GM23338 (cell line): ENCODE data around the gene OR52B6. TPM values are rescaled to one million over a fixed set of nuclear protein-coding genes. Genes with fewer than 3 reads are reported as not detected.

Experiments used
- ATAC-seq: fragments of 200-7000 bp; cut with Tn5 transposase; 3 replicates; pipeline ENCODE4 v1.9.1; 2020
- DNase-seq: peaks from one replicate; pipeline ENCODE4 v3.0.0-alpha.2; 2015; ENCODE audit warnings: low spot score
- H2AFZ ChIP-seq: fragments of 200-600 bp; sonication (generic); 2 replicates; pipeline ENCODE4 v1.8.0; 2016; ENCODE audit warnings: antibody characterized with exemption, mild to moderate bottlenecking, moderate library complexity
- H3F3A ChIP-seq: fragments of 200-600 bp; sonication (generic); replicated peaks from 2 replicates; pipeline ENCODE4 v1.8.0; 2017; ENCODE audit warnings: antibody characterized with exemption, mixed run types, low read depth
- H3K27ac ChIP-seq: fragments of 200-600 bp; sonication (generic); 2 replicates; pipeline ENCODE4 v1.6.1; 2016; ENCODE audit warnings: low read depth
- H3K27me3 ChIP-seq: fragments of 200-600 bp; sonication (generic); 2 replicates; pipeline ENCODE4 v1.8.0; 2016; ENCODE audit warnings: mild to moderate bottlenecking, mixed run types, moderate library complexity; ENCODE audit not compliant: insufficient read depth
- H3K36me3 ChIP-seq: fragments of 200-600 bp; sonication (generic); 2 replicates; pipeline ENCODE4 v1.8.0; 2016; ENCODE audit warnings: mild to moderate bottlenecking; ENCODE audit not compliant: insufficient read depth
- H3K4me1 ChIP-seq: fragments of 200-600 bp; sonication (generic); 2 replicates; pipeline ENCODE4 v1.8.0; 2016; ENCODE audit warnings: mild to moderate bottlenecking, moderate library complexity; ENCODE audit not compliant: insufficient read depth
- H3K4me2 ChIP-seq: fragments of 200-600 bp; sonication (generic); 2 replicates; pipeline ENCODE4 v1.7.1; 2017; ENCODE audit warnings: mixed run types
- H3K4me3 ChIP-seq: fragments of 200-600 bp; sonication (generic); 2 replicates; pipeline ENCODE4 v1.6.1; 2016; ENCODE audit warnings: mixed run types
- H3K79me2 ChIP-seq: fragments of 200-600 bp; sonication (generic); replicated peaks from 2 replicates; pipeline ENCODE4 v1.8.0; 2017; ENCODE audit warnings: mild to moderate bottlenecking; ENCODE audit not compliant: insufficient read depth
- H3K9me2 ChIP-seq: fragments of 200-600 bp; sonication (generic); 2 replicates; pipeline ENCODE4 v1.8.0; 2017; ENCODE audit not compliant: insufficient read depth
- H4K20me1 ChIP-seq: fragments of 200-600 bp; sonication (generic); replicated peaks from 2 replicates; pipeline ENCODE4 v1.8.0; 2017; ENCODE audit warnings: mild to moderate bottlenecking; ENCODE audit not compliant: insufficient read depth
- H3K27ac Mint-ChIP-seq: 2 replicates; pipeline ENCODE4 v1.8.0; 2020; ENCODE audit warnings: inconsistent platforms, mild to moderate bottlenecking, moderate library complexity, mixed read lengths
- H3K27me3 Mint-ChIP-seq: 3 replicates; pipeline ENCODE4 v1.8.0; 2022; ENCODE audit warnings: low read depth, mild to moderate bottlenecking, moderate library complexity, mixed read lengths, inconsistent platforms; ENCODE audit not compliant: insufficient read depth, poor library complexity
- H3K36me3 Mint-ChIP-seq: 3 replicates; pipeline ENCODE4 v1.8.0; 2021; ENCODE audit warnings: low read depth, mild to moderate bottlenecking, inconsistent platforms, moderate library complexity, mixed read lengths
- H3K4me1 Mint-ChIP-seq: 3 replicates; pipeline ENCODE4 v1.8.0; 2020; ENCODE audit warnings: mild to moderate bottlenecking, inconsistent platforms, mixed read lengths
- H3K4me3 Mint-ChIP-seq: 3 replicates; pipeline ENCODE4 v1.8.0; 2021; ENCODE audit warnings: moderate library complexity, mild to moderate bottlenecking, inconsistent platforms, mixed read lengths
- H3K9me3 Mint-ChIP-seq: 3 replicates; pipeline ENCODE4 v1.8.0; 2020; ENCODE audit warnings: moderate library complexity, mild to moderate bottlenecking, inconsistent platforms, mixed read lengths
- CREB1 ChIP-seq: fragments of 250-450 bp; sonication (Bioruptor Pico); IDR thresholded peaks from 2 replicates; pipeline ENCODE4 v1.5.0; 2020; ENCODE audit warnings: low read depth, mild to moderate bottlenecking, moderate library complexity
- CTCF ChIP-seq, 2 experiments: fragments of 200-600 bp in 1 of 2; sonication (generic) in 1 of 2; conservative IDR thresholded peaks; 2 replicates each; pipeline versions ENCODE4 v1.5.1 to v1.6.1; 2016 to 2017; ENCODE audit warnings: antibody characterized with exemption in 2 of 2, low read depth in 2 of 2, mild to moderate bottlenecking in 2 of 2, moderate library complexity in 1 of 2
- ETS1 ChIP-seq: IDR thresholded peaks from 2 replicates; pipeline ENCODE4 v1.6.1; 2016; ENCODE audit warnings: antibody characterized with exemption
- EZH2phosphoT487 ChIP-seq: fragments of 200-600 bp; sonication (generic); IDR thresholded peaks from one replicate; pipeline ENCODE4 v1.8.1; 2018; ENCODE audit warnings: antibody characterized with exemption; ENCODE audit not compliant: unreplicated experiment
- JUNB ChIP-seq: IDR thresholded peaks from one replicate; pipeline ENCODE4 v1.6.1; 2016; ENCODE audit warnings: antibody characterized with exemption; ENCODE audit not compliant: unreplicated experiment
- NANOG ChIP-seq: IDR thresholded peaks from 2 replicates; pipeline ENCODE4 v1.6.1; 2016; ENCODE audit warnings: antibody characterized with exemption, borderline replicate concordance
- REST ChIP-seq: IDR thresholded peaks from one replicate; pipeline ENCODE4 v1.6.1; 2018; ENCODE audit warnings: antibody characterized with exemption; ENCODE audit not compliant: unreplicated experiment
- STAT1 ChIP-seq: IDR thresholded peaks from one replicate; pipeline ENCODE4 v1.6.1; 2016; ENCODE audit warnings: antibody characterized with exemption; ENCODE audit not compliant: unreplicated experiment
- ZNF331 ChIP-seq: fragments of 250-450 bp; sonication (Bioruptor Pico); IDR thresholded peaks from 2 replicates; pipeline ENCODE4 v1.5.0; 2020; ENCODE audit warnings: low read depth, mild to moderate bottlenecking, moderate library complexity
- ZNF462 ChIP-seq: fragments of 250-450 bp; sonication (Bioruptor Pico); IDR thresholded peaks from 2 replicates; pipeline ENCODE4 v1.5.0; 2020; ENCODE audit warnings: mild to moderate bottlenecking, moderate library complexity
- polyA plus RNA-seq: library from polyadenylated mRNA; unstranded; fragments of >200 nt; fragmentation: Nextera tagmentation; extraction: Ambion mirVana; gene quantifications from 2 replicates; pipeline ENCODE4 v1.2.1, GENCODE V29; 2016
- total RNA-seq: library from RNA; depleted of rRNA; stranded (reverse); fragments of >200 nt; shearing (Covaris generic); gene quantifications from 2 replicates; pipeline ENCODE4 v1.2.3, GENCODE V29; 2014

The OR52B6 gene
- total and polyA plus RNA-seq, 2 experiments from 2014 or later: not detected

- no peak overlapping the region for H3K4me2 ChIP-seq
- H3K79me2 ChIP-seq: peaks cover 23% of the 10 kb centered on the region
- H3K36me3 ChIP-seq: peaks cover 64% of the 10 kb centered on the region
- no peaks in the 10 kb centered on the region; the same call in 1 of the 2 replicates for H4K20me1 ChIP-seq
- TF ChIP-seq REST (no peak), ZNF331 (no peak), CTCF (conservative IDR thresholded peaks at IDR 0.05; ENCODE audit: low read depth in 2 of 2) (no peak), ETS1 (no peak), CREB1 (CRISPR knock-in tag) (no peak), ZNF462 (no peak), NANOG (no peak), STAT1 (no peak), EZH2phosphoT487 (no peak), JUNB (no peak)
- H3K4me1 ChIP-seq: no peaks in the 10 kb centered on the region
- H3K9me2 ChIP-seq: no peaks in the 10 kb centered on the region
- Mint-ChIP-seq H3K36me3 (peaks cover 66% of the 10 kb centered on the region), H3K9me3 (no peaks in the 10 kb centered on the region), H3K4me3 (no peak overlapping the region), H3K27ac (no peak overlapping the region), H3K27me3 (no peaks in the 10 kb centered on the region), H3K4me1 (no peaks in the 10 kb centered on the region)
- no peak overlapping the region for H3K27ac ChIP-seq
- no peak for ATAC-seq
- no peak overlapping the region for H3K4me3 ChIP-seq
- H3F3A ChIP-seq: no peaks in the 10 kb centered on the region
- H3K27me3 ChIP-seq: no peaks in the 10 kb centered on the region
- no peak overlapping the region for H2AFZ ChIP-seq
- DNase-seq: no peak
Measured at GRCh38 chr11:5608808-5609207, 28.1 kb downstream of the OR52B6 start.
